WTC11 (cell line): ENCODE measurements around the gene CENPS. TPM values are rescaled to one million over a fixed set of nuclear protein-coding genes. Genes with fewer than 3 reads are reported as not detected.

Source experiments
- ATF1 ChIP-seq: sonication (generic); formaldehyde crosslinking; IDR thresholded peaks from 2 replicates; pipeline ENCODE4 v1.8.1; 2023; ENCODE audit warnings: mild to moderate bottlenecking, moderate library complexity, missing genetic modification reagents
- CREB1 ChIP-seq: sonication (generic); formaldehyde crosslinking; IDR thresholded peaks from 2 replicates; pipeline ENCODE4 v1.8.0; 2023; ENCODE audit warnings: mild to moderate bottlenecking, missing genetic modification reagents
- CREM ChIP-seq: sonication (generic); formaldehyde crosslinking; IDR thresholded peaks from 2 replicates; pipeline ENCODE4 v1.8.1; 2022; ENCODE audit warnings: mild to moderate bottlenecking, missing genetic modification reagents, moderate library complexity
- ELF4 ChIP-seq: sonication (generic); formaldehyde crosslinking; IDR thresholded peaks from 2 replicates; pipeline ENCODE4 v1.8.1; 2022; ENCODE audit warnings: low read depth, mild to moderate bottlenecking, moderate library complexity, missing genetic modification reagents
- ETV6 ChIP-seq: sonication (generic); formaldehyde crosslinking; IDR thresholded peaks from 2 replicates; pipeline ENCODE4 v1.8.1; 2022; ENCODE audit warnings: mild to moderate bottlenecking, missing genetic modification reagents
- FOXJ3 ChIP-seq: sonication (generic); formaldehyde crosslinking; IDR thresholded peaks from 2 replicates; pipeline ENCODE4 v1.9.0; 2021; ENCODE audit warnings: missing genetic modification reagents, mild to moderate bottlenecking, borderline replicate concordance
- FOXP1 ChIP-seq: sonication (generic); formaldehyde crosslinking; IDR thresholded peaks from 2 replicates; pipeline ENCODE4 v1.8.0; 2022; ENCODE audit warnings: missing genetic modification reagents, mild to moderate bottlenecking, moderate library complexity, borderline replicate concordance
- GRHL2 ChIP-seq: fragments of 250-450 bp; sonication (Bioruptor Pico); IDR thresholded peaks from 2 replicates; pipeline ENCODE4 v1.8.0; 2022; ENCODE audit warnings: mild to moderate bottlenecking, moderate library complexity; ENCODE audit not compliant: insufficient replicate concordance, severe bottlenecking
- NFATC4 ChIP-seq: fragments of 250-450 bp; sonication (Bioruptor Pico); IDR thresholded peaks from 2 replicates; pipeline ENCODE4 v1.9.0; 2021; ENCODE audit warnings: mild to moderate bottlenecking
- NFE2L1 ChIP-seq: sonication (generic); formaldehyde crosslinking; IDR thresholded peaks from 2 replicates; pipeline ENCODE4 v1.8.1; 2023; ENCODE audit warnings: missing genetic modification reagents
- NR1H2 ChIP-seq: sonication (generic); formaldehyde crosslinking; IDR thresholded peaks from 2 replicates; pipeline ENCODE4 v1.9.0; 2021; ENCODE audit warnings: mild to moderate bottlenecking, moderate library complexity, missing genetic modification reagents
- NR3C1 ChIP-seq: sonication (generic); formaldehyde crosslinking; conservative IDR thresholded peaks from 2 replicates; pipeline ENCODE4 v1.8.1; 2023; ENCODE audit warnings: low read depth, mild to moderate bottlenecking, missing genetic modification reagents
- SOX15 ChIP-seq: fragments of 250-450 bp; sonication (Bioruptor Pico); IDR thresholded peaks from 2 replicates; pipeline ENCODE4 v1.9.0; 2021; ENCODE audit warnings: mild to moderate bottlenecking
- TCF7 ChIP-seq: sonication (generic); formaldehyde crosslinking; IDR thresholded peaks from 2 replicates; pipeline ENCODE4 v1.8.0; 2022; ENCODE audit warnings: mild to moderate bottlenecking, low read depth, missing genetic modification reagents, moderate library complexity
- TEAD4 ChIP-seq: sonication (generic); formaldehyde crosslinking; IDR thresholded peaks from 2 replicates; pipeline ENCODE4 v1.8.0; 2022; ENCODE audit warnings: mild to moderate bottlenecking, missing genetic modification reagents
- ZNF121 ChIP-seq: sonication (generic); formaldehyde crosslinking; IDR thresholded peaks from 2 replicates; pipeline ENCODE4 v1.8.0; 2023; ENCODE audit warnings: missing genetic modification reagents
- ZNF138 ChIP-seq: sonication (generic); formaldehyde crosslinking; conservative IDR thresholded peaks from 2 replicates; pipeline ENCODE4 v1.8.1; 2022; ENCODE audit warnings: mild to moderate bottlenecking, moderate library complexity, missing genetic modification reagents
- ZNF219 ChIP-seq: sonication (generic); formaldehyde crosslinking; IDR thresholded peaks from 2 replicates; pipeline ENCODE4 v1.8.0; 2023; ENCODE audit warnings: missing genetic modification reagents, mild to moderate bottlenecking, borderline replicate concordance
- ZNF416 ChIP-seq: fragments of 250-450 bp; sonication (Bioruptor Pico); IDR thresholded peaks from 2 replicates; pipeline ENCODE4 v1.9.0; 2021; ENCODE audit warnings: mild to moderate bottlenecking, inconsistent platforms
- ZNF671 ChIP-seq: fragments of 250-450 bp; sonication (Bioruptor Pico); IDR thresholded peaks from 2 replicates; pipeline ENCODE4 v1.8.0; 2021; ENCODE audit warnings: mild to moderate bottlenecking
- total RNA-seq: library from RNA; stranded (reverse); gene quantifications from 3 replicates; pipeline ENCODE4 v1.2.3, GENCODE V29; 2021
- TF ChIP-seq, protein P1 (sequence below): sonication (generic); formaldehyde crosslinking; IDR thresholded peaks from 2 replicates; pipeline ENCODE4 v1.8.0; 2022; ENCODE audit warnings: missing genetic modification reagents
- TF ChIP-seq, protein P2 (sequence below): sonication (generic); formaldehyde crosslinking; IDR thresholded peaks from 2 replicates; pipeline ENCODE4 v1.8.1; 2022; ENCODE audit warnings: missing genetic modification reagents, borderline replicate concordance
- TF ChIP-seq, protein P3 (sequence below): sonication (generic); formaldehyde crosslinking; IDR thresholded peaks from 2 replicates; pipeline ENCODE4 v1.8.0; 2022; ENCODE audit warnings: mild to moderate bottlenecking, missing genetic modification reagents
- TF ChIP-seq, protein P4 (sequence below): sonication (generic); formaldehyde crosslinking; IDR thresholded peaks from 2 replicates; pipeline ENCODE4 v1.8.1; 2023; ENCODE audit warnings: mild to moderate bottlenecking, missing genetic modification reagents, moderate library complexity
- TF ChIP-seq, protein P5 (sequence below): sonication (generic); formaldehyde crosslinking; IDR thresholded peaks from 2 replicates; pipeline ENCODE4 v1.8.1; 2022; ENCODE audit warnings: mild to moderate bottlenecking, moderate library complexity, missing genetic modification reagents
- TF ChIP-seq, protein P6 (sequence below): fragments of 250-450 bp; sonication (Bioruptor Pico); IDR thresholded peaks from 2 replicates; pipeline ENCODE4 v2.1.2; 2022; ENCODE audit warnings: mild to moderate bottlenecking, moderate library complexity
- TF ChIP-seq, protein P7 (sequence below): fragments of 200-600 bp; IDR thresholded peaks from 2 replicates; pipeline ENCODE4 v1.8.0; 2022; ENCODE audit warnings: antibody characterized with exemption

CENPS gene
- total RNA-seq, 1 experiment from 2014 or later, result 13.8 TPM

DNA sequence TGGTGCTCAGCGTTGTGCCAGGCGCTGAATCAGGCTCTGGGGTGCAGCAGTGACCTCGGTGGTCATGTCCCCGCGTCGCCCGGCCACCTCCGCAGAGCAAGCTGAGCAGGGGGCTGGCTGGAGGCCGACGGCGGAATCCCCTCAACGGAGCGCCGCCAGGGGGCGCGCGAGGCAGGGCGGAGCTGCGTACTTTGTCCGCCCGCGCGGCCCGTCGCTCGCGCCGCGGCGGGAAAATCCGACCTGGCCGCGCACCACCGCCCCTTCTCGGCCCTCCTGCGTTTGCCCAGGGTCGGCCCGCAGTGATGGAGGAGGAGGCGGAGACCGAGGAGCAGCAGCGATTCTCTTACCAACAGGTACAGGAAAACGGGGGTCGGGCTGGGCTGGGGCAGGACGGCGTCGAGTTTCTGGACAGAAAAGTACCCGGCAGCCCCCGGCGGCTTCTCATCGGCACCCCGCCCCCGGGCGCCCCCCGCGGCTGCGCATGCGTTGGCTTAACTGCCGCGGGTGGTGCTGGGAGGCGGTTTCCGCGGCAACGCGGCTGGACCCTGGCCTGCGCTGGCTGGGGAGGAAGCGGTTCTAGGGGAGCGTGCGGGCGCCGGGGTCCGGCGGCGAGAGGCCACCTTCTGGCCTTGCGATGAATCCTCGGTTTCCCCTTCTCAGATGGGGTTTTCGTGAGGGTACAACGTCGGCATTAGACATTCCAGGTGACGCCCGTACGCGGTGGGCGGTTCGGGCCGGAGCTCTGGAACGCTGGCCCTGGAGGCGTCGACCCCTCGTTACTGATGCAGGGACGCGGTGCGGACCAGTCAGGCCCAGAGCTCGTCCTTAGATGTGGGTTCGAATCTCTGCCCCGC is at the start of gene CENPS (continued):
- TF ChIP-seq, protein P1, sequence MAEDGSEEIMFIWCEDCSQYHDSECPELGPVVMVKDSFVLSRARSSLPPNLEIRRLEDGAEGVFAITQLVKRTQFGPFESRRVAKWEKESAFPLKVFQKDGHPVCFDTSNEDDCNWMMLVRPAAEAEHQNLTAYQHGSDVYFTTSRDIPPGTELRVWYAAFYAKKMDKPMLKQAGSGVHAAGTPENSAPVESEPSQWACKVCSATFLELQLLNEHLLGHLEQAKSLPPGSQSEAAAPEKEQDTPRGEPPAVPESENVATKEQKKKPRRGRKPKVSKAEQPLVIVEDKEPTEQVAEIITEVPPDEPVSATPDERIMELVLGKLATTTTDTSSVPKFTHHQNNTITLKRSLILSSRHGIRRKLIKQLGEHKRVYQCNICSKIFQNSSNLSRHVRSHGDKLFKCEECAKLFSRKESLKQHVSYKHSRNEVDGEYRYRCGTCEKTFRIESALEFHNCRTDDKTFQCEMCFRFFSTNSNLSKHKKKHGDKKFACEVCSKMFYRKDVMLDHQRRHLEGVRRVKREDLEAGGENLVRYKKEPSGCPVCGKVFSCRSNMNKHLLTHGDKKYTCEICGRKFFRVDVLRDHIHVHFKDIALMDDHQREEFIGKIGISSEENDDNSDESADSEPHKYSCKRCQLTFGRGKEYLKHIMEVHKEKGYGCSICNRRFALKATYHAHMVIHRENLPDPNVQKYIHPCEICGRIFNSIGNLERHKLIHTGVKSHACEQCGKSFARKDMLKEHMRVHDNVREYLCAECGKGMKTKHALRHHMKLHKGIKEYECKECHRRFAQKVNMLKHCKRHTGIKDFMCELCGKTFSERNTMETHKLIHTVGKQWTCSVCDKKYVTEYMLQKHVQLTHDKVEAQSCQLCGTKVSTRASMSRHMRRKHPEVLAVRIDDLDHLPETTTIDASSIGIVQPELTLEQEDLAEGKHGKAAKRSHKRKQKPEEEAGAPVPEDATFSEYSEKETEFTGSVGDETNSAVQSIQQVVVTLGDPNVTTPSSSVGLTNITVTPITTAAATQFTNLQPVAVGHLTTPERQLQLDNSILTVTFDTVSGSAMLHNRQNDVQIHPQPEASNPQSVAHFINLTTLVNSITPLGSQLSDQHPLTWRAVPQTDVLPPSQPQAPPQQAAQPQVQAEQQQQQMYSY, result no peak
- TF ChIP-seq TEAD4 (peak; percentile 63; the same call in 1 of the 2 replicates), ZNF219 (no peak), ELF4 (CRISPR knock-in tag) (0 out of 2 replicates have a peak, but pooled peaks have one; percentile 56), TCF7 (CRISPR knock-in tag) (no peak), ZNF416 (no peak), ZNF121 (CRISPR knock-in tag) (no peak), NFE2L1 (CRISPR knock-in tag) (peak; percentile 84; the same call in 1 of the 2 replicates), ZNF671 (CRISPR knock-in tag) (no peak), SOX15 (CRISPR knock-in tag) (no peak), NR1H2 (no peak), FOXJ3 (CRISPR knock-in tag) (no peak), NR3C1 (CRISPR knock-in tag) (no peak), ZNF138 (no peak), GRHL2 (CRISPR knock-in tag) (no peak), ETV6 (CRISPR knock-in tag) (peak; percentile 88), CREB1 (CRISPR knock-in tag) (0 out of 2 replicates have a peak, but pooled peaks have one; percentile 10), ATF1 (CRISPR knock-in tag) (peak; percentile 15; the same call in 1 of the 2 replicates), FOXP1 (peak; percentile 85), NFATC4 (CRISPR knock-in tag) (no peak), CREM (CRISPR knock-in tag) (peak; percentile 81; the same call in 1 of the 2 replicates)
- TF ChIP-seq, protein P2, sequence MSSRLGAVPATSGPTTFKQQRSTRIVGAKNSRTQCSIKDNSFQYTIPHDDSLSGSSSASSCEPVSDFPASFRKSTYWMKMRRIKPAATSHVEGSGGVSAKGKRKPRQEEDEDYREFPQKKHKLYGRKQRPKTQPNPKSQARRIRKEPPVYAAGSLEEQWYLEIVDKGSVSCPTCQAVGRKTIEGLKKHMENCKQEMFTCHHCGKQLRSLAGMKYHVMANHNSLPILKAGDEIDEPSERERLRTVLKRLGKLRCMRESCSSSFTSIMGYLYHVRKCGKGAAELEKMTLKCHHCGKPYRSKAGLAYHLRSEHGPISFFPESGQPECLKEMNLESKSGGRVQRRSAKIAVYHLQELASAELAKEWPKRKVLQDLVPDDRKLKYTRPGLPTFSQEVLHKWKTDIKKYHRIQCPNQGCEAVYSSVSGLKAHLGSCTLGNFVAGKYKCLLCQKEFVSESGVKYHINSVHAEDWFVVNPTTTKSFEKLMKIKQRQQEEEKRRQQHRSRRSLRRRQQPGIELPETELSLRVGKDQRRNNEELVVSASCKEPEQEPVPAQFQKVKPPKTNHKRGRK (CRISPR knock-in tag), result no peak
- TF ChIP-seq, protein P3, sequence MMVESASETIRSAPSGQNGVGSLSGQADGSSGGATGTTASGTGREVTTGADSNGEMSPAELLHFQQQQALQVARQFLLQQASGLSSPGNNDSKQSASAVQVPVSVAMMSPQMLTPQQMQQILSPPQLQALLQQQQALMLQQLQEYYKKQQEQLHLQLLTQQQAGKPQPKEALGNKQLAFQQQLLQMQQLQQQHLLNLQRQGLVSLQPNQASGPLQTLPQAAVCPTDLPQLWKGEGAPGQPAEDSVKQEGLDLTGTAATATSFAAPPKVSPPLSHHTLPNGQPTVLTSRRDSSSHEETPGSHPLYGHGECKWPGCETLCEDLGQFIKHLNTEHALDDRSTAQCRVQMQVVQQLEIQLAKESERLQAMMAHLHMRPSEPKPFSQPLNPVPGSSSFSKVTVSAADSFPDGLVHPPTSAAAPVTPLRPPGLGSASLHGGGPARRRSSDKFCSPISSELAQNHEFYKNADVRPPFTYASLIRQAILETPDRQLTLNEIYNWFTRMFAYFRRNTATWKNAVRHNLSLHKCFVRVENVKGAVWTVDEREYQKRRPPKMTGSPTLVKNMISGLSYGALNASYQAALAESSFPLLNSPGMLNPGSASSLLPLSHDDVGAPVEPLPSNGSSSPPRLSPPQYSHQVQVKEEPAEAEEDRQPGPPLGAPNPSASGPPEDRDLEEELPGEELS (CRISPR knock-in tag), result no peak; the same call in none of the 2 replicates
- TF ChIP-seq, protein P4, sequence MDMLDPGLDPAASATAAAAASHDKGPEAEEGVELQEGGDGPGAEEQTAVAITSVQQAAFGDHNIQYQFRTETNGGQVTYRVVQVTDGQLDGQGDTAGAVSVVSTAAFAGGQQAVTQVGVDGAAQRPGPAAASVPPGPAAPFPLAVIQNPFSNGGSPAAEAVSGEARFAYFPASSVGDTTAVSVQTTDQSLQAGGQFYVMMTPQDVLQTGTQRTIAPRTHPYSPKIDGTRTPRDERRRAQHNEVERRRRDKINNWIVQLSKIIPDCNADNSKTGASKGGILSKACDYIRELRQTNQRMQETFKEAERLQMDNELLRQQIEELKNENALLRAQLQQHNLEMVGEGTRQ (CRISPR knock-in tag), result no peak
- TF ChIP-seq, protein P5, sequence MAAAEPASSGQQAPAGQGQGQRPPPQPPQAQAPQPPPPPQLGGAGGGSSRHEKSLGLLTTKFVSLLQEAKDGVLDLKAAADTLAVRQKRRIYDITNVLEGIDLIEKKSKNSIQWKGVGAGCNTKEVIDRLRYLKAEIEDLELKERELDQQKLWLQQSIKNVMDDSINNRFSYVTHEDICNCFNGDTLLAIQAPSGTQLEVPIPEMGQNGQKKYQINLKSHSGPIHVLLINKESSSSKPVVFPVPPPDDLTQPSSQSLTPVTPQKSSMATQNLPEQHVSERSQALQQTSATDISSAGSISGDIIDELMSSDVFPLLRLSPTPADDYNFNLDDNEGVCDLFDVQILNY (CRISPR knock-in tag), result peak; percentile 100
- TF ChIP-seq, protein P6, sequence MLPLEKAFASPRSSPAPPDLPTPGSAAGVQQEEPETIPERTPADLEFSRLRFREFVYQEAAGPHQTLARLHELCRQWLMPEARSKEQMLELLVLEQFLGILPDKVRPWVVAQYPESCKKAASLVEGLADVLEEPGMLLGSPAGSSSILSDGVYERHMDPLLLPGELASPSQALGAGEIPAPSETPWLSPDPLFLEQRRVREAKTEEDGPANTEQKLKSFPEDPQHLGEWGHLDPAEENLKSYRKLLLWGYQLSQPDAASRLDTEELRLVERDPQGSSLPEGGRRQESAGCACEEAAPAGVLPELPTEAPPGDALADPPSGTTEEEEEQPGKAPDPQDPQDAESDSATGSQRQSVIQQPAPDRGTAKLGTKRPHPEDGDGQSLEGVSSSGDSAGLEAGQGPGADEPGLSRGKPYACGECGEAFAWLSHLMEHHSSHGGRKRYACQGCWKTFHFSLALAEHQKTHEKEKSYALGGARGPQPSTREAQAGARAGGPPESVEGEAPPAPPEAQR (CRISPR knock-in tag), result no peak
- TF ChIP-seq, protein P7, sequence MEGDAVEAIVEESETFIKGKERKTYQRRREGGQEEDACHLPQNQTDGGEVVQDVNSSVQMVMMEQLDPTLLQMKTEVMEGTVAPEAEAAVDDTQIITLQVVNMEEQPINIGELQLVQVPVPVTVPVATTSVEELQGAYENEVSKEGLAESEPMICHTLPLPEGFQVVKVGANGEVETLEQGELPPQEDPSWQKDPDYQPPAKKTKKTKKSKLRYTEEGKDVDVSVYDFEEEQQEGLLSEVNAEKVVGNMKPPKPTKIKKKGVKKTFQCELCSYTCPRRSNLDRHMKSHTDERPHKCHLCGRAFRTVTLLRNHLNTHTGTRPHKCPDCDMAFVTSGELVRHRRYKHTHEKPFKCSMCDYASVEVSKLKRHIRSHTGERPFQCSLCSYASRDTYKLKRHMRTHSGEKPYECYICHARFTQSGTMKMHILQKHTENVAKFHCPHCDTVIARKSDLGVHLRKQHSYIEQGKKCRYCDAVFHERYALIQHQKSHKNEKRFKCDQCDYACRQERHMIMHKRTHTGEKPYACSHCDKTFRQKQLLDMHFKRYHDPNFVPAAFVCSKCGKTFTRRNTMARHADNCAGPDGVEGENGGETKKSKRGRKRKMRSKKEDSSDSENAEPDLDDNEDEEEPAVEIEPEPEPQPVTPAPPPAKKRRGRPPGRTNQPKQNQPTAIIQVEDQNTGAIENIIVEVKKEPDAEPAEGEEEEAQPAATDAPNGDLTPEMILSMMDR, result peak; percentile 93
